Measurements from ENCODE around the gene NAA16.

Gene NAA16

DNA sequence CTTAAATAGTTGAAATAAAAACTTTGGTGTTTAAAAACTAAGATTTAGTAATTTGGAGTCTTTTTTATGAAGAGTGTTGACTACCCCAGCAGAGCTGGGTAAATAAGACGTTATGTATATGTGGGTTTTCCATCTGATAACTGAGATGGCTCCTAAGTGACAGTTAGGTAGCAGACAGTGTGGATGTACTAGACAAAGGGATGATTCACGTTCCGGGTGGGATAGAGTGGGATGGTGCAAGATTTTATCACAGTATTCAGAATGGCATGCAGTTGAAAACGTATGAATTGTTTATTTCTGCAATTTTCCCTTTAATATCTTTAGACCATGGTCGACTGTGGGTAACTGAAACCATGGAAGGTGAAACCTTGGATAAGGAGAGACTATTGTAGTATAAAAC lies 50.4 kb downstream of the NAA16 start:
- DNase-seq: no peak

DNA sequence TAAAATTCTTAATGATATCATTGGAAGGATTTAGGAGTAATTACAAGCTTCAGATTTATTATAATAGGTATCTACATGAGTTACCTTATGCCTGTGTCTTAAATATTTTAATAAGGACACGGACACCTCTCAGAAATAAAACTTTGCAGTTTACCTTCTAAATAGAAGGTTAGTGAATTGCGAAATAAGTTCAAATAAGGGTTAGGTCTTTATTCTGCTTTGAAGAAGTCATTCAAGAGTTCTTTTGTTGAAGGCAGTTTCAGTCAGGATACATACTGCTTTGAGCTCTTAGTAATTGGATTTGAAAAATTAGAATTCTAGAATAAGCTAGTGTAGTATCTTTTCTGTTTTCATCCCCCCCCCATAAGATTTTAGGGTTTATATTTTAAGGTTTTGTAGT lies 53.0 kb downstream of the NAA16 start:
- DNase-seq: no peak

DNA sequence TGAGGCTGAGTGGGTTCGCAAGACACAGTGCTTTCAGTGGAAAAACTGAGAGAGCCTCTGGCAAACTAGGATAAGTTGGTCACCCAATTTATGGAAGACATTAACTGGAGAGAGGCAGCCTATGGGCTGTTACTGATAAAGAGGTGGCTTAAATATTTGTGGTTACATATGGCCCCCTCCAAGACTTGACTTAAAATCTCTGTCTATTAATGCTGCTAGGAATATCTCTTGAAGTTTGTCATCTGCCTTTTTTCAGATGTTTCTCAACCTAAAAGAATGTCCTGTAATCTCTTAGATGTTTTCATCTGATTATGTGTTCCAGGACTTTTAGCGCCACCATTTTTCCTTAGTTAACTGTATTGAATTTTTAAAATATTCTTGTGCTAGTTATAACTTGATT lies 54.6 kb downstream of the NAA16 start:
- no peak for DNase-seq

DNA sequence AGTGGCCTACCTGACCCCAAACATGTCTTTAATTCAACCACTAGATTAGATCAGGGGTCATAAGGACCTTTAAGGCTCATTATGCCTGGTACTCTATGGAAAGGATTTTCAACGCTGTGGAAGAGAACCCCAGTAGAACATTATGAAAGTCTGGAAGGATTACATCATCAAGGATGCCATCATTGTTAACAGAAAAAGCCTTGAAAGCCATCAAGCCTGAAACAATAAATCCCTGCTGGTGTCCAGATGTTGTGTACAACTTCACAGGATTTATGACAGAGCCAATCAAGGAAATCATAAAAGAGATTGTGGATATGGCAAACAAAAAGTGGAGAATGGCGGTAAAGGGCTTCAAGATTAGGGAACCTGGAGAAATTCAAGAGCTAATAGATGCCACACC lies 59.7 kb downstream of the NAA16 start:
- no peak for DNase-seq

DNA sequence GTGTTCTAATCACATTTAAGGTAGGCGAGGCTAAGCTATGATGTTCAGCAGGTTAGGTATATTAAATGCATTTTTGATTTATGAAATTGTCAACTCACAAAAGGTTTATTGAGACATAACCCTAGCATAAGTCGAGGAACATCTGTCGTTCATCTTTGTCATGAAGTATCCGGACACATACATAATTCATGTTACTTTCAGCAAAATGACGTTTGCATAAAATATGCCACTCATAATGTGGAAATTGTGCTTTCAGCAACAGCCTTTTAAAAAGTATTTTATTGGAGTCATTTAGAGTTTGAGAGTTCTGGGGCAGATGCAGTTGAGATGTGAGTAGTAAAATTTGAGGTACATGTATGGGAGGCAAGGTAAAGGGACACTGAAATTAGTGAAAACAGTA lies 66.4 kb downstream of the NAA16 start:
- no peak for DNase-seq

DNA sequence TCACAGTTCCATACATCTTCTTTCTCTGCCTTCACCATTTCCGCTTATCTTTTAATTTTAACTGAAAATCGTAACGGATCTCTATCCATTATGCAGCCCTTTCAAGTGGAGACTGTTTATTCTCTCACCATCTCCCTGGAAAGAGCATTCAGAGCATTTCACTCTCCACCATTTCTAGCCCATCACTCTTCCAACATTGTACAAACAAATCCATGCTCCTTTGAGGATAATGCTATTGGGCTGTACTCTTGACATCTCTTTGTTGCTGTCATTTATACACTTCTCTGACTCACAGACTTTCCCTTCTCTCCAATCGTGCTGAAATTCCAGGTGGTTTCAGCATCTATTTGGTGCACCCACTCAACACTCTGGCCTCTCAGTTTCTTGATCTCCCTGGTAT lies 71.4 kb downstream of the NAA16 start:
- no peak for DNase-seq

DNA sequence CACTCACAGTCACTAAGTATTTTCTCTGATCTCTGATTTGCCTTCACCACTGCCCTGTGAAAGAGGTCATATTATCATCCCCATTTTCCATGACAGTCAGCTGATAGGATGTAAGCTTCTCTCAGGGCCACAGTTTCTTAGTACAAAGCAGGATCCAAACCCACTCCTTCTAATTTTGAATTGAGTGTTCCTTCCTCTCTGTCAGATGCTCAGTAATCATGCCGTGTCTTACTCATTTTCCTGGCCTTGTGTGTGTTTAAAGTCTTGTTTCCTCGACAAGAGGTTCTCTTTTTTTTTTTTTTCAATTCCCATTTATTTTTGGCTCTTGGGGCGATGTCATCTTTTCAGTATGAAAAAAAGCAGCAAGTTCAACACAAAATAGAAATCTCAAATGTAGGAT lies 72.3 kb downstream of the NAA16 start:
- no peak for DNase-seq

DNA sequence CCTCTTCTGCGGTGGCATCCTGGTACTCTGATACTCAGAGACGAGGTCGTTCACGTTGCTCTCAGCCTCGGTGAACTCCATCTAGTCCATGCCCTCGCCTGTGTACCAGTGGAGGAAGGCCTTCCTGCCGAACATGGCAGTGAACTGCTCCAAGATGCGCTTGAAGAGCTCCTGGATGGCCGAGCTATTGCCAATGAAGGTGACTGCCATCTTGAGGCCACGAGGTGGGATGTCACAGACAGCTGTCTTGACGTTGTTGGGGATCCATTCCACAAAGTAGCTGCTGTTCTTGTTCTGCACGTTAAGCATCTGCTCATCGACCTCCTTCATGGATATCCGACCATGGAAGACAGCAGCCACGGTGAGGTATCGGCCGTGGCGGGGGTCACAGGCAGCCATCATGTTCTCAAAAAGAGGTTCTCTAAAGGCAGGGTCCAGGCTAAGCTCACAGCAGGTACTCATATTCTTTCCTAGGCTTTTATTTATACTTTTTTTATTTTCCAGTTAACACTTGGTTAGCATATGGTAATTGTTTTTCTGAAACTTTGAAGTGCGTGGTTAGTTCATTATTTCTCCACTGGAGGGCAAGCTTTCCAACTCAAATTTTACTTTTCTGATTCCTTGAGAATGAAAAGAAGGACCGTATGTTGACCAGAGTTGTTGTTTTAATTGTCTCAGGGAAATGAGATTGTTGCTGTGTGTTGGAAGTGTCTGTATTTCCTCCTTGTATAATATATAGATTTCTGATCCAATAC lies 73.9 kb downstream of the NAA16 start:
- DNase-seq: no peak

DNA sequence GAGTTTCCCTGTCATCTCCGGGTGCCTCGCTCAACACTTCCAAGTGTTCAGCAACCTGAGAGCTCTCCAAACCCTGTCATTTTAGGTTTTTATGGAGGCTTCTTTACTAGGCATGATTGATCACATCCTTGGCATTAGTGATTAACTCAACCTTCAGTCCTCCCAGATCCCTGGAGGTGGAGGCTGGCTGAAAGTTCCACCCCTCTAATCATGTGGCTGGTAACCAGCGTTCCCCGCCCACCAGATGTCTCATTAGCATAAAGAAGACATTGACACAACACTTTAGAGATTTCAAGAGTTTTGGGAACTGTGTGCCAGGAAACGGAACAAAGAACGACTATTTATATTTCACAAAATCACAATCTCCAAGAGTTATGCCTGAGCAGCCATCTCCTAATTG lies 75.1 kb downstream of the NAA16 start:
- no peak for DNase-seq

DNA sequence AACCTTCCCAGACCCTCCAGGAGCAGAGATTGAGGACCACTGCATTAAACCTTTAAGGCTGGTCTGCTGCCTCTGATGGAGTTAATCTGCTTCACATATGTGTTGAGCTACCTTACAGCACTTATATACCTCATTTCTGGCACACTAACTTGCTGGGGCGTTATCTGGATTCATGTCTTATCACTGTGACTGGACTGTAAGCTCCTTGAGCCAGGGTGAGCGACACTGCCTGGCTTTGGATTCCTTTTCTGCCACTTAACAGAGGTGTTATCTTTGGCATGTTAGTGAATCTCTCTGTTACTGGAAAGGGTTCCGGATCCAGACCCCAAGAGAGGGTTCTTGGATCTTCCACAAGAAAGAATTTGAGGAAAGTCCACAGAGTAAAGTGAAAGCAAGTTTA lies 76.5 kb downstream of the NAA16 start:
- no peak for DNase-seq

DNA sequence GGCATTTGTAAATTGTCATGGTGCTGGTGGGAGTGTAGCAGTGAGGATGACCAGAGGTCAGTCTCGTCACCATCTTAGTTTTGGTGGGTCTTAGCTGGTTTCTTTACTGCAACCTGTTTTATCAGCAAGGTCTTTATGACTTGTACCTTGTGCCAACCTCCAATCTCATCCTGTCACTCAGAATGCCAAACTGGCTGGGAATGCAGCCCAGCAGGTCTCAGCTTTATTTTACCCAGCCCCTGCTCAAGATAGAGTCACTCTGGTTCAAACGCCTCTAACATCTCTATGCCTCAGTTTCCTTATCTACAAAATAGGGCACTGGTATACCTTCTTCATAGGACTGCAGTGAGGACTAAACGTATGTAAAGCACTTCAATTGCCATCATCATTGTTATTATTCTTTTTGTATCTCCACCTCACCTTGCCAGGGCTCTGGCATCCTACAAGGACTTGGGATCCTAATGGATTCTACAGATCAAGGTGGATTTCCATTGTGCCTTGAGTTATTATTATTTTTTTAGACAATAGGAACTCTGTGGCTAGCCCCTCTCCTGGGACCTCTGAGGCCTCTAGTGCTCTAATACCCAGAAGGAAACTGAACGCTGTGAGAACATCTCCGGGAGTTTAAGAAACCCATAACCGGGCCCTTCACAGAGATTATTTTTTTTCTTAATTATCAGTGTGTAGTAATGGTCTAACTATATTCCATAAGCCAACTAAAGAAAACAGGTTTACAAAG lies 77.2 kb downstream of the NAA16 start:
- DNase-seq: no peak

DNA sequence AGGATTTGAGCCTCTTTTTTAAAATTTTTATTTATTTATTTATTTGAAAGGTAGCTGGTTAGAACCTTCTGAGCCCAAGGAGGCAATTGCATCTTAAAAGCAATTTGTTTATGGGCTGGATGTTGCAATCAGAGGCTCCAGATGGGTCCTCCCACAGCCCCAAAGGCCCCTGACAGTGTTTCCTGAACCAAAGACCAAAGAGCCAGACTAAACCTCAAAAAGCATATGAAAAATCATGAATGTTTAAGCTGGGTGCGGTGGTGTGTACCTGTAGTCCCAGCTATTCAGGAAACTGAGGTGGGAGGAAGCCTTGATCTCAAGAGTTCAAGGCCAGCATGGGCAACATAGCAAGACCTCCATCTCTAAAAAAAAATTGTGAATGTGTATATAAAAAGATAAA lies 78.5 kb downstream of the NAA16 start:
- no peak for DNase-seq

DNA sequence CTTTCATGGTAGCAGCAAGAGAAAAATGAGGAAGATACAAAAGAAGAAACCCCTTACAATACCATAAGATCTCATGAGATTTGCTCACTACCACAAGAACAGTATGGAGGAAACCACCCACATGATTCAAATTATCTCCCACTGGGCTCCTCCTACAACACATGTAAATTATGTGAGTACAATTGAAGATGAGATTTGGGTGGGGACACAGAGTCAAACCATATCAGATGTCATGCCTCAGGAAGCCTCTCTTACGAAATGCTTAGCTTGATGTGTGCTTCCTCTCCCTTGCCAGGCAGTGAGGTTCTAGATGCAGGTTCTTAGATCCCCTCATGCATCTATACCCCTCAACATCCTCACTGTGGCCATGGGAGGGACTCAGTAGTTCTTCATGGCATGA lies 83.1 kb downstream of the NAA16 start:
- no peak for DNase-seq

DNA sequence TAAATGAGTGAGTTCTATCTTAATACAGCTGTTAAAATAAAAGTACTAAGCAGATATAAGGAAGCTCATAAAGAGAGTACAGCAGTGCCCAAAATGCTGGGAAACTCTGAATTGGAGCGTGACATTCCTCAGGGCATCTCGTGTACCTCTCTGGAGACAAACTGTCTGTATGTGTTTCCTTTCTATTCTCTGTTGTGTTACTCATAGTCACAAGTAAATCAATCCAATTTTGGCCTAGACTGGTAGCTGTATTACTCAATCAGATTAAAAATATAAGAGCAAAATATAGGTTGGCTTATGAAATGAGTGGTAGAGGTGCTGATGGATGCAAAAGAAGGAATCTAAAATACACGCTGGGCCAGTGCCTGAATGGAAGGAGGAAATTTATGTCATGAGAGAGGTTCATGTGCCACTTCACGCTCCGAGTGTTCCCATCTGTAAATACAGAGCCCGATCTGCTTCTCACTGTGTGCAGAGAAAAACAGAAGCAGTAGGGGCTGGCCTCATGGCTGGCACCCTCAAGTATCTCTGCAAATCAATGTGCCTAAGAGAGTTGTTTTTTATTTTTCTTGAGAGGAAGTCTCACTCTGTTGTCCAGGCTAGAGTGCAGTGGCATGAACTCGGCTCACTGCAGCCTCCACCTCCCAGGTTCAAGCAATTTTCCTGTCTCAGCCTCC lies 87.6 kb downstream of the NAA16 start:
- no peak for DNase-seq

DNA sequence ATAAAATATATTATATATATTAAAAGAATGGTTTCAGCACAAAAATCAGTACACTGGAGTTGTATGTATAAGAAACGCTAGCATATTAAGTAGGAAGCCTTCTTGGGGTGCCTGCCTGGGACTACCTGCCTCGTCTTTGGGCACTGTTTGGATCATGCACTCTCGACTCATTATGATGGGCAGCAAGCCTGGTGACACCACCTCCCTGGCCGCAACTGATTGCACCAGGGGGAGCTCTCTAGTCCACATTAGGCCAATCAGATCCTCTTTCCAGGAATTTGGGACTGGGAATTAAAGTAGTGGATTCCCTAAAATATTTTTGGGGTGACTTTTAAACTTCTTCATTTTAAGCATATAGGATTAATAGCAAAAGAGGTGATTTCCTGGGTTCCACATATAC lies 90.3 kb downstream of the NAA16 start:
- no peak for DNase-seq

DNA sequence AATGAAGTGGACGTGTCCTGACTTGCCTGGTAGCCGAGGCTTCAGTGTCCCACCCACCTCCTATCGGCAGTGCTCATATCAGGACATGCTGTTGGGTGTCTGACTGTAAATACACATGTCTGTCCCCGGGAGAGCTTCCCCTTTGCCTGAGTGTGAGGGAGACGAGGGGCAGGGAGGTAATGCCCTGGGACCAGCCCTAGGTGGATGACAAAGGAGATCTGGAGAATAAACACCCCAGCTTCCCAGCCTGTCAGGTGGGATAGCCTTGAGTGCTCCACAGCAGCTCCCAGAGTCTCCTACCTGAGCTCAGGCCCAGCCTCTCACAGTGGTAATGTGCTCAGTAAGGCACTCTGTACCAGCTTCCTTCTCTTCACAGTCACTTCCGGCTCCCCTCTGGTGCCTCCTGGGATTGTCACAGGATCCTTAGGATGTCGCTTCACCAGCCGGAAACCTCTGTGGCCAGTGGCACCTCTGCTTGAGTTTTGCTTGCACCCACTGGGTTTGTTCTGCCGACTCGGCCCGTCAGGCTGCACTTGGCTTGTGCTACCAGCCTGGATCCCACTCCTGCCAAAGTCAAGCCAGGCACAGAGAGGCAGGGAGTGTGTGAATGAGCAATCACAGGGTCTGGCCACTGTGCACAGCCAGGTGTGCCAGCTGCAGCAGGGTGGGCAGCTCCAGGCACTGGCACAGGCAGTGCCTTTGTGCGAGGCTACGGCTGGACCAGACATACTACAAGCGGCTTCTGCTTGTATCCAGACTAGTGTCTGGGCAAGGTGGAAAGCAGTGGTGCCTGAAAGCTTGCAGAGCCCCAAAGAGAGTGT lies 91.8 kb downstream of the NAA16 start:
- DNase-seq: no peak

DNA sequence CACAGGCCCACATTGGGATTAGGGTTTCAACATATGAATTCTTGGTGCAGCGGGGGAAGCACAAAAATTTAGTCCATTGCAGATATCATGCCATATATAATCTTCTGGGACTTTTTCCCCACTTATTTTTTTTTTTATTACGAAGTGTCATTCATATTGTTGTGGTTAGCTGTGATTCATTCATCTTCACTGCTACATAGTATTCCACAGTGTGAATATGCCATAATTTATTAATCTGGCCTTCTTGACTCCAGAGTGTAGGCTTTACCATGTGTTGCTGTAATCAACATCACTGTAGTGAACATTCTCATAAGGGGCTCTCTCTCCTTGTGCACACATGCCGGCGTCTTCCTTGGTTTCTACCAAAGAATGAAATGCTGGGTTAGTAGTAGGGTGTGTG lies 92.9 kb downstream of the NAA16 start:
- DNase-seq: no peak

DNA sequence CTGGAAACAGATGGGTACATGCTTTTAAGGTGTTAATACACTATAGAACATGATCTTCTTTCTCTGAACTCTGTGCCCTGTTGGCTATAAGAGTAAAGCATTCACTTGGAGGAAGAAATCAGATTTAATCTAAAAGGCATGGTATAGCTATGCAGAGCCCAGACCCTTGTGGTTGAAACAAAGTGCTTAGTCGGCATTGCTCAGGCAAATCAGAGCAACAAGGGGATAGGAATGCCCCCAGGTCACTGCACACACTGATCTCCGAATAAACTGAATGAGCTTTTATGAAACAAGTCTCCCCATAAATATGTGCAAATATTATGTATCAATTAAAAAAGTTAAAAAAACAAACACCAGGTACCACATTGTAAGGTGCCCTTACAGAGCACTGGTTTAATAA lies 94.3 kb downstream of the NAA16 start:
- DNase-seq: no peak

DNA sequence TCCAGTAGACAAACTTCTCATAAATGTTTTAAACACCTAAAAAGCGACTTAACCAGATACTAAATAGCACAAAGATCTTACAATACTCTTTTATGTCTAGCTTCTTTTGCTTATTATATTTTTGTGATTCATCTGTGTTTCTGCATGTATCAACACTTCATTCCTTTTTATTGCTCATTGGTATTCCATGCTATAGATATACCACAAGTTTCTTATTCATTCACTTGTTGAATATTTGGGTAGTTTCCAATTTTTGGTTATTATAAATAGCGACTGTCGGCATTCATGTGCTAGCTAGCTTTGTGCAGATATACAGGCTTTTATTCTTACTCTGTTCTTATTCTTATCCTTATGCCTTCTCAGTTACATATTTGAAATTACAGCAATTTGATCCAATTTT lies 96.3 kb downstream of the NAA16 start:
- no peak for DNase-seq

DNA sequence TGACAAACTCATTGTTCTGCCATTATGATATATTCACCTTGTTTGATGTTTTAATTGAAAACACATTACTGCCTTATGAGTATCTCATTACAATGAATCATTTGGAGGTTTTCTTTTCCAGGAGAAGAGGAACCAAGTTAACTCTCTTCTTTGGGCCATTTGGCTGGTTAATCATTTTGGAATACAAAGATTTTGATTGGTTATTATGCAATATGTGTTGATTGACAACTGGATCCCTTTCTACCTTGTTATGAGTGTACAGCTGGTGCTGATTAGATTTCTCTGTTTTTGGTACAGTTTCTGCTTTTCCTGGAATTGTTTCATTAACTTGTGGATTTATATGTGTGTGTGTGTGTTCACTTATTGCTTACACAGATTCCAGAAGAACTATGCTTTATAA lies 97.1 kb downstream of the NAA16 start:
- DNase-seq: no peak

DNA sequence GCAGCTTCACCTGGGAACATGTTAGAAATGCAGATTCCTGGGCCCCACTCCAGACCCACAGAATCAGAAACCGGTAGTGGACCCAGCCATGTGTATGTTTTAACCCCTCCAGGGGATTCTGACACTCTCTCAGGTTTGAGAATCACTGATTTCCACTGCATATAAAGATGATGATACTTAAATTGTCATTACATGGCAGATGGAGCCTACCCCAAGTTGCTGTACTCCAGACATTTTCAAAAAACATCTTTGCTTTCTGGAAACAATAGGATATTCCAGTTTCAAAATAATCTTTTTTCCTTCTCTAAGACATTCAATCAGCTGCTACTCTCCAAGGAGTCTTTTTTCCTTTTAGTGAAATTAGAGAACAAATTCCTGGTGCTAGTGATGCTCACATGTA lies 97.7 kb downstream of the NAA16 start:
- peak; percentile 41 for DNase-seq

DNA sequence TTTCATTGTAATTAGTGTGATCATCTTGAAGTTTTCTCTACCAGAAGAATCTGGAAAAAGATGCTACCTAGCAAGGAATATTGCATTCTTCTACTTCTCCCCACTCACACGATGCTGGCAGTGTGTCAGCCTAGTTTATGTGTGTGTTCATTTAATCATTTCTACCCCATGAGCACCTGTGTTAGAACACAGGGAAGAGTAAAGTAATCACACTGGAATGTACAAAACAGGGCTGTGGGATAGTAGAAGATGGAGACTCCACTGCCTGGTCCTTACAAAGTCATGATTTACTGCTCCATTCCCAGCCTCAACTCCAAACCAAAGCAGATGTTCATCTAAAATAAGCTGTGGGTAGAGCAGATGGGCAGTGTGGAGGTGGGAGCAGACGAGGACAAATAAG lies 98.5 kb downstream of the NAA16 start:
- DNase-seq: no peak

DNA sequence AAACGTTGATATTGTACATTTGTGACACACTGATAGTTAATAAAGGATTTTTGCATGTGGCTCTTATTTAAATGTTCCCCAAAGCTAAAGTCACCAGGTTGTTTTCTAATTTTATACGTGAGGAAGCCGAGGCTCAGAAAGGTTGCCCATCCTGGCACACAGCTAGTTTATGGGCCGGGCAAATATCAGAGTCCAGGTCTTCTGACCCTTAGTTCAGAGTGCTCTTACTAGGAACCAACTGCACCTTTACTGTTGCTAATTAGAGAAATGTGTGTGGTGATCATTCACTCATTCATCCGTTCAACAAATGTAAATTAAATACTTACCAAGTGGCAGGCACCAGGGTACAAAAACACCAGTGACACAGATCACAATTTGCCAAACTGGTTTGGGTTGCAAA lies 100.0 kb downstream of the NAA16 start:
- DNase-seq: no peak
